Body of pancreas (tissue), 4 donors: ENCODE results near the gene MRPS18B.

ENCODE experiments used
- POLR2A ChIP-seq, 3 donors: fragments of 450-650 bp; IDR thresholded peaks; one replicate each; pipeline ENCODE4 v1.6.1; 2016; ENCODE audit warnings: antibody characterized with exemption in 3 of 3, mild to moderate bottlenecking in 2 of 3
- TF ChIP-seq, protein P1 (sequence below), 7 experiments: fragments of 450-650 bp in 4 of 7; fragments of 200-600 bp in 3 of 7; sonication (generic) in 3 of 7; IDR thresholded peaks; one replicate each; pipeline ENCODE4 v1.5.1; 2016 to 2019; ENCODE audit warnings: antibody characterized with exemption in 7 of 7

DNA sequence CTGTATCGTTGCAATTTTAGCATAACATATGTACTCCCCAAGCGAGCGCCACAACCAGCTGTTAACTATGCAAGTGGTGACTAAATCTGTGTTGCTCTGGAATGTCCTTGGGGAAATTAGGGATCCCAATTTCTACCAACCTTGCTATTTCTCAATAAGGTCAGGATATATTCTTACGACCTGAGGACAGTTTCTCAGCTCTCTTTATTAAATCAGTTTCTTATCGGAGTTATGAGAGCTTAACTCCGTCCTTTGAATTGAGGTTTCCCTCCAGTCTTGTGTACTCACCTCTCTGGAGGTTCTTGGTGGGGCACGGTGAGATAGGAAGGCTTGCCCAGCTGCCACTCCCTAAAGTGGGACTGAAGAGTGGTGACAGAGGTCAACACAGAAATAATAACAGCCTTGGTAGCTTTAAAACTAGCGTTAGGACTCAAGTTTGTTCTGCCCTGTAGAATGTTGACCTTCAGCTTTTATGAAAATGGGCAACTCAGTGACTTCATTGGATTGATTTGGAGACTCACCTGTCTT is 694 bp downstream of the MRPS18B start:
- TF ChIP-seq POLR2A (IDR thresholded peaks at IDR 0.05): no peak
- TF ChIP-seq, protein P1, sequence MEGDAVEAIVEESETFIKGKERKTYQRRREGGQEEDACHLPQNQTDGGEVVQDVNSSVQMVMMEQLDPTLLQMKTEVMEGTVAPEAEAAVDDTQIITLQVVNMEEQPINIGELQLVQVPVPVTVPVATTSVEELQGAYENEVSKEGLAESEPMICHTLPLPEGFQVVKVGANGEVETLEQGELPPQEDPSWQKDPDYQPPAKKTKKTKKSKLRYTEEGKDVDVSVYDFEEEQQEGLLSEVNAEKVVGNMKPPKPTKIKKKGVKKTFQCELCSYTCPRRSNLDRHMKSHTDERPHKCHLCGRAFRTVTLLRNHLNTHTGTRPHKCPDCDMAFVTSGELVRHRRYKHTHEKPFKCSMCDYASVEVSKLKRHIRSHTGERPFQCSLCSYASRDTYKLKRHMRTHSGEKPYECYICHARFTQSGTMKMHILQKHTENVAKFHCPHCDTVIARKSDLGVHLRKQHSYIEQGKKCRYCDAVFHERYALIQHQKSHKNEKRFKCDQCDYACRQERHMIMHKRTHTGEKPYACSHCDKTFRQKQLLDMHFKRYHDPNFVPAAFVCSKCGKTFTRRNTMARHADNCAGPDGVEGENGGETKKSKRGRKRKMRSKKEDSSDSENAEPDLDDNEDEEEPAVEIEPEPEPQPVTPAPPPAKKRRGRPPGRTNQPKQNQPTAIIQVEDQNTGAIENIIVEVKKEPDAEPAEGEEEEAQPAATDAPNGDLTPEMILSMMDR (IDR thresholded peaks at IDR 0.05): no peak
